Endodermal cell (in vitro differentiated cells): Measurements from ENCODE around the gene AGPS. TPM values are rescaled to one million over a fixed set of nuclear protein-coding genes. Genes with fewer than 3 reads are reported as not detected.
A peak's percentile ranks its signal among the peaks of the same experiment; 100 is the strongest.

Experiments
- DNase-seq: peaks from one replicate; pipeline ENCODE4 v3.0.0-alpha.2; 2017
- H3K27ac ChIP-seq: 2 replicates; pipeline ENCODE4 v1.5.1; 2013; ENCODE audit warnings: mild to moderate bottlenecking, low read depth, low read length, moderate library complexity
- H3K27me3 ChIP-seq: 2 replicates; pipeline ENCODE4 v1.6.1; 2013; ENCODE audit warnings: mild to moderate bottlenecking, low read length, moderate library complexity; ENCODE audit not compliant: insufficient read depth, control insufficient read depth, poor library complexity, severe bottlenecking
- H3K36me3 ChIP-seq: 2 replicates; pipeline ENCODE4 v1.7.0; 2013; ENCODE audit warnings: mild to moderate bottlenecking, low read length, moderate library complexity; ENCODE audit not compliant: control insufficient read depth, insufficient read depth
- H3K4me1 ChIP-seq: one replicate; pipeline ENCODE4 v1.7.0; 2013; ENCODE audit warnings: low read length; ENCODE audit not compliant: control insufficient read depth, insufficient read depth
- H3K4me3 ChIP-seq: 2 replicates; pipeline ENCODE4 v1.5.1; 2013; ENCODE audit warnings: mild to moderate bottlenecking, low read length, moderate library complexity
- H3K9ac ChIP-seq: 2 replicates; pipeline ENCODE4 v1.6.1; 2013; ENCODE audit warnings: mild to moderate bottlenecking, low read length, moderate library complexity; ENCODE audit not compliant: poor library complexity, severe bottlenecking; ENCODE audit errors: extremely low read depth
- H3K9me3 ChIP-seq: 2 replicates; pipeline ENCODE4 v1.6.1; 2013; ENCODE audit warnings: mild to moderate bottlenecking, low read length, moderate library complexity; ENCODE audit not compliant: control insufficient read depth
- H3K27ac Mint-ChIP-seq: 2 replicates; pipeline ENCODE4 v1.8.0; 2020; ENCODE audit warnings: mixed read lengths
- H3K27me3 Mint-ChIP-seq: 2 replicates; pipeline ENCODE4 v1.8.0; 2021; ENCODE audit warnings: mild to moderate bottlenecking, mixed read lengths; ENCODE audit not compliant: insufficient read depth
- H3K36me3 Mint-ChIP-seq: 2 replicates; pipeline ENCODE4 v1.8.0; 2020; ENCODE audit warnings: low read depth, mixed read lengths
- H3K4me1 Mint-ChIP-seq: 2 replicates; pipeline ENCODE4 v1.8.0; 2020; ENCODE audit warnings: mixed read lengths
- H3K4me3 Mint-ChIP-seq: 2 replicates; pipeline ENCODE4 v1.8.0; 2020; ENCODE audit warnings: mild to moderate bottlenecking, moderate library complexity, mixed read lengths
- H3K9me3 Mint-ChIP-seq: 2 replicates; pipeline ENCODE4 v1.8.0; 2020; ENCODE audit warnings: mild to moderate bottlenecking, mixed read lengths
- CTCF ChIP-seq: fragments of 200-600 bp; sonication (generic); conservative IDR thresholded peaks from 2 replicates; pipeline ENCODE4 v1.5.0; 2021; ENCODE audit warnings: antibody characterized with exemption, mild to moderate bottlenecking
- WGBS, 2 experiments: methylation state at CpG; one replicate each; pipeline versions ENCODE4 v1.1.5 to v1.1.7; 2013; ENCODE audit warnings: missing lambda C conversion rate in 2 of 2, mixed read lengths in 1 of 2; ENCODE audit not compliant: insufficient coverage in 1 of 2, insufficient read length in 1 of 2; 5-methylcytosine and 5-hydroxymethylcytosine counted together
- total RNA-seq, 2 donors: library from RNA; stranded (reverse); fragmentation: NEBNext Ultra II Directional in 1 of 2; extraction: Animal tissue kit (Norgen Biotek cat#: 25700) in 1 of 2; gene quantifications; 2 replicates in 1 of 2; 3 replicates in 1 of 2; pipeline ENCODE4 v1.2.1, GENCODE V29; 2021

AGPS gene
- total RNA-seq, 2 donors from 2014 or later, result 76.8 to 86.1 TPM

- Histone ChIP-seq H3K4me3 (no peak overlapping the region), H3K9ac (no peak overlapping the region), H3K27me3 (no peaks in the 10 kb centered on the region), H3K9me3 (peaks cover 12% of the 10 kb centered on the region), H3K27ac (no peak overlapping the region), H3K4me1 (peaks cover 7% of the 10 kb centered on the region), H3K36me3 (peaks cover 33% of the 10 kb centered on the region)
- H3K4me1 Mint-ChIP-seq, result peaks cover 17% of the 10 kb centered on the region
- H3K4me3 Mint-ChIP-seq, result no peak overlapping the region
- no peak for TF ChIP-seq CTCF
- H3K36me3 Mint-ChIP-seq, result peaks cover 34% of the 10 kb centered on the region
- no peak for DNase-seq
- WGBS, 2 experiments, result 87 to 90% methylated on average over 2 to 5 of the region's 5 CpGs
- H3K27ac Mint-ChIP-seq, result no peak overlapping the region
- peaks cover 12% of the 10 kb centered on the region for H3K9me3 Mint-ChIP-seq
- no peaks in the 10 kb centered on the region for H3K27me3 Mint-ChIP-seq
Measured at GRCh38 chr2:177476897-177477296, 84.3 kb downstream of the AGPS start.

DNA sequence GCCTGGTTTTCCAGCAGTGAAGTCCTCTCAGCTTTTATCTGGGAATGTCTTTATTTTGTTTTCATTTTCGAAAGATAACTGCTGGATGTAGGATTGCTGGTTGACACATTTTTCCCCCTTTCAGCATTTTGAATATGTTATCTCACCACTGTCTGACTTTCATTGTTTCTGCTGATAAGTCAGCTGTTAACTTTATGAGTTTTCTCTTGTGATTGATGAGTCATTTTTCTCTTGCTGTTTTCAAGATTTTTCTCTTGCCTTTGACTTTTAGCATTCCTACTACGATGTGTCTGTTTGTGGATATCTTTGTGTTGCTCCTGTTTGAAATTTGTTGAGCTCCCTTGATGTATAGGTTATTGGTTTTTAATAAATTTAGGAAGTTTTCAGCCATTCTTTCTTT, 85.5 kb downstream of the AGPS start:
- Histone ChIP-seq H3K9ac (no peak overlapping the region), H3K27ac (no peak overlapping the region), H3K27me3 (no peaks in the 10 kb centered on the region), H3K36me3 (peaks cover 30% of the 10 kb centered on the region), H3K4me1 (peaks cover 7% of the 10 kb centered on the region), H3K9me3 (peaks cover under 1% of the 10 kb centered on the region), H3K4me3 (peak overlapping the region; percentile 69)
- DNase-seq, result no peak
- Mint-ChIP-seq H3K4me1 (peaks cover 17% of the 10 kb centered on the region), H3K27me3 (no peaks in the 10 kb centered on the region), H3K4me3 (no peak overlapping the region), H3K9me3 (peaks cover 5% of the 10 kb centered on the region), H3K27ac (no peak overlapping the region), H3K36me3 (peaks cover 23% of the 10 kb centered on the region)
- WGBS, 2 experiments, result 60 to 67% methylated on average over 1 to 2 of the region's 2 CpGs
- TF ChIP-seq CTCF, result no peak

- Histone ChIP-seq H3K27me3 (no peaks in the 10 kb centered on the region), H3K27ac (no peak overlapping the region), H3K9me3 (no peaks in the 10 kb centered on the region), H3K4me3 (peak overlapping the region; percentile 69), H3K36me3 (peaks cover 34% of the 10 kb centered on the region), H3K4me1 (peaks cover 7% of the 10 kb centered on the region), H3K9ac (no peak overlapping the region)
- Mint-ChIP-seq H3K27me3 (no peaks in the 10 kb centered on the region), H3K36me3 (peaks cover 22% of the 10 kb centered on the region), H3K27ac (no peak overlapping the region), H3K4me3 (no peak overlapping the region), H3K4me1 (peaks cover 17% of the 10 kb centered on the region), H3K9me3 (peaks cover 5% of the 10 kb centered on the region)
- WGBS, 2 experiments, result 52% methylated on average over 2 of the region's 2 CpGs; no CpG with 5 or more reads in 1 of the 2 experiments
- no peak for TF ChIP-seq CTCF
- DNase-seq, result peak; percentile 46
Measured at GRCh38 chr2:177478907-177479306, 86.3 kb downstream of the AGPS start.
